GM12878 (cell line): ENCODE measurements around the gene GTF2F2. TPM values are rescaled to one million over a fixed set of nuclear protein-coding genes. Genes with fewer than 3 reads are reported as not detected.

Experiments used
- ATF2 ChIP-seq: IDR thresholded peaks from 2 replicates; pipeline ENCODE4 v1.6.1; 2012; ENCODE audit warnings: low read length, inconsistent platforms
- BRCA1 ChIP-seq: IDR thresholded peaks from 2 replicates; pipeline ENCODE4 v1.6.1; 2011; ENCODE audit warnings: low read depth, low read length, improper control_type of control experiment
- CBFB ChIP-seq: IDR thresholded peaks from 2 replicates; pipeline ENCODE4 v1.6.1; 2016; ENCODE audit warnings: antibody characterized with exemption, low read depth
- CBX5 ChIP-seq: sonication (generic); IDR thresholded peaks from 2 replicates; pipeline ENCODE4 v1.6.1; 2016; ENCODE audit warnings: low read depth, moderate library complexity, mild to moderate bottlenecking, inconsistent platforms
- CHD4 ChIP-seq: fragments of 200-600 bp; sonication (generic); IDR thresholded peaks from 2 replicates; pipeline ENCODE4 v1.6.1; 2016; ENCODE audit warnings: mild to moderate bottlenecking
- CREB1 ChIP-seq: IDR thresholded peaks from 2 replicates; pipeline ENCODE4 v1.6.1; 2012; ENCODE audit warnings: low read depth, mild to moderate bottlenecking, inconsistent platforms
- FOS ChIP-seq: IDR thresholded peaks from 3 replicates; pipeline ENCODE4 v1.6.1; 2011; ENCODE audit warnings: borderline replicate concordance; ENCODE audit not compliant: insufficient read length; ENCODE audit errors: extremely low read depth
- IKZF2 ChIP-seq, 2 experiments: fragments of 450-650 bp; IDR thresholded peaks; 2 replicates each; pipeline ENCODE4 v1.6.1; 2017; ENCODE audit warnings: mild to moderate bottlenecking in 2 of 2, moderate library complexity in 2 of 2
- LARP7 ChIP-seq: fragments of 450-650 bp; IDR thresholded peaks from 2 replicates; pipeline ENCODE4 v1.6.1; 2017; ENCODE audit warnings: mild to moderate bottlenecking
- MAX ChIP-seq: IDR thresholded peaks from 2 replicates; pipeline ENCODE4 v1.6.1; 2012; ENCODE audit warnings: low read depth, low read length, improper control_type of control experiment
- NBN ChIP-seq: fragments of 450-650 bp; IDR thresholded peaks from 2 replicates; pipeline ENCODE4 v1.6.1; 2016
- NFXL1 ChIP-seq: fragments of 450-650 bp; IDR thresholded peaks from 2 replicates; pipeline ENCODE4 v1.6.1; 2017; ENCODE audit warnings: antibody characterized with exemption, mild to moderate bottlenecking, borderline replicate concordance
- NR2C1 ChIP-seq: fragments of 450-650 bp; IDR thresholded peaks from 2 replicates; pipeline ENCODE4 v1.6.1; 2017; ENCODE audit warnings: antibody characterized with exemption, mild to moderate bottlenecking, moderate library complexity
- PML ChIP-seq: IDR thresholded peaks from 2 replicates; pipeline ENCODE4 v1.6.1; 2012; ENCODE audit warnings: low read length, inconsistent platforms
- POLR2AphosphoS5 ChIP-seq: IDR thresholded peaks from 2 replicates; pipeline ENCODE4 v1.6.1; 2011; ENCODE audit warnings: mild to moderate bottlenecking, low read length, inconsistent platforms
- PRDM15 ChIP-seq: fragments of 450-650 bp; formaldehyde crosslinking; IDR thresholded peaks from 2 replicates; pipeline ENCODE4 v1.4.0; 2020; ENCODE audit warnings: mild to moderate bottlenecking, moderate library complexity
- RBBP5 ChIP-seq: fragments of 200-600 bp; sonication (generic); conservative IDR thresholded peaks from 2 replicates; pipeline ENCODE4 v1.6.1; 2016
- SIN3A ChIP-seq: IDR thresholded peaks from 2 replicates; pipeline ENCODE4 v1.6.1; 2012; ENCODE audit warnings: low read depth, low read length, improper control_type of control experiment
- SREBF2 ChIP-seq: IDR thresholded peaks from 2 replicates; pipeline ENCODE4 v1.6.1; 2012; ENCODE audit warnings: mild to moderate bottlenecking, low read length
- TCF12 ChIP-seq: IDR thresholded peaks from 2 replicates; pipeline ENCODE4 v1.6.1; 2011; ENCODE audit warnings: low read depth, mild to moderate bottlenecking, low read length
- YY1 ChIP-seq: IDR thresholded peaks from 2 replicates; pipeline ENCODE4 v1.6.1; 2011; ENCODE audit warnings: low read depth, mild to moderate bottlenecking, low read length
- ZNF24 ChIP-seq: fragments of 450-650 bp; IDR thresholded peaks from 2 replicates; pipeline ENCODE4 v1.6.1; 2017; ENCODE audit warnings: antibody characterized with exemption, mild to moderate bottlenecking
- ZNF622 ChIP-seq: fragments of 450-650 bp; IDR thresholded peaks from 2 replicates; pipeline ENCODE4 v1.6.1; 2017; ENCODE audit warnings: mild to moderate bottlenecking, inconsistent platforms
- ZNF687 ChIP-seq: fragments of 450-650 bp; IDR thresholded peaks from 2 replicates; pipeline ENCODE4 v1.6.1; 2017; ENCODE audit warnings: mild to moderate bottlenecking, moderate library complexity
- polyA plus RNA-seq, 11 experiments: library from polyadenylated mRNA; depleted of rRNA in 4 of 11; unstranded in 6 of 11; stranded (reverse) in 5 of 11; fragments of >200 nt; fragmentation: Nextera tagmentation in 4 of 11; fragmentation: Illumina TruSeq in 1 of 11; extraction: Ambion mirVana in 4 of 11; extraction: Trizol in 1 of 11; gene quantifications; 1 replicate in 1 of 11; 2 replicates in 10 of 11; pipeline versions ENCODE4 v1.2.1 to v1.2.3, GENCODE V29; 2011 to 2016; ENCODE audit warnings: inconsistent platforms in 2 of 11, missing spikeins in 2 of 11, low read depth in 1 of 11
- total RNA-seq, 4 experiments: library from RNA; depleted of rRNA in 3 of 4; stranded (reverse); fragments of >200 nt in 3 of 4; fragmentation: Illumina TruSeq in 1 of 4; extraction: Trizol in 1 of 4; gene quantifications; 2 replicates each; pipeline versions ENCODE4 v1.2.1 to v1.2.3, GENCODE V29; 2013 to 2021

GTF2F2 gene
- total and polyA plus RNA-seq, 10 of the 15 experiments (the other 5 are each of a cell fraction or from before 2014, with no cell fraction given), result 14.5 to 30.8 (median 22.6) TPM

DNA sequence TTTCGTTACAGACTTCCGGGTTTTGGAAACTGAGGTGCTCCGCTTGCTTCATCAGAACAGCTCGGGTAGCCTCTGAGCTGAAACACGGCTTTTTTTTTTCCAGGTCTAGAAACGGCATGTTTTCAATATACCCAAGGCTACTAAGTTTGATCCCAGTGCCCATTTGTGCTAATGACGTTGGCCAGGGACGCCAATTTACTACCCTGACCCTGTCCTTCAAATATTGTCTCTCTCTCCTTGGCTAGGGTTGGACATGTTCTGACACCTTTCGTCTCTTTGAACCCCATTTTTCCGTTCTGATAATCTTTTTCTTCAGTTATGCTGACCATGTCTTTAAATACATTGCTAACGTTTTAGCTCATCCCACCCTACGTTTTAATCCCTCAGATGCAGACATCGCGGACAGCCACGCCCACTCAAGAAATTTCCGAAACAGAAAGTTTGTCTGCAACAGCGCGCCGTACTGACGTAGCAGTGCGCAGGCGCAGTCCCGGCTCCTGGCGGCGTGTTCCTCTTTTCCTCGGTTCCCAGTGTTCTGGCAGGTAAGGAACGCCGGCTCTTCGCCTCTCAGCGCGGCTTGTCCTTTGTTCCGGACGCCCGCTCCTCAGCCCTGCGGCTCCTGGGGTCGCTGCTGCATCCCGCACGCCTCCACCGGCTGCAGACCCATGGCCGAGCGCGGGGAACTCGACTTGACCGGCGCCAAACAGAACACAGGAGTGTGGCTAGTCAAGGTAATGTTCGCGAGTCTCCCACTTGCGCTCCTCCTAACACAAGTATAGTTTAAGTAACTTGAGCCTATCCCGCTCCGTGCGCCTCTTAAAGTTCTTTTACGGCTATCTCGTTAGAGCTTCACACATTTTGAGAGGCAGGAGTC lies at the start of gene GTF2F2 (continued):
- TF ChIP-seq PML (peak; percentile 77), NFXL1 (no peak), SREBF2 (no peak), IKZF2 (IDR thresholded peaks at IDR 0.05) (peak in 1 of 2 experiments; percentile 25; a peak in 1 of 4 replicates), PRDM15 (CRISPR knock-in tag) (no peak), CBX5 (no peak), ZNF24 (no peak), ZNF622 (no peak), FOS (no peak), ZNF687 (peak; percentile 86), SIN3A (peak; percentile 25; the same call in 1 of the 2 replicates), NR2C1 (no peak), YY1 (peak; percentile 71; the same call in 1 of the 2 replicates), TCF12 (no peak), ATF2 (no peak), CREB1 (peak; percentile 96), RBBP5 (no peak), NBN (peak; percentile 59), CBFB (0 out of 2 replicates have a peak, but pooled peaks have one; percentile 45), BRCA1 (no peak), LARP7 (0 out of 2 replicates have a peak, but pooled peaks have one; percentile 6), CHD4 (no peak), MAX (peak; percentile 76), POLR2AphosphoS5 (peak; percentile 83)
